Measurements from ENCODE around the gene CORO7.
A peak's percentile ranks its signal among the peaks of the same experiment; 100 is the strongest.

CORO7 gene

GRCh38 chr16:4437366-4437765 is 21.0 kb upstream of the CORO7 start:
- no peak overlapping the region for H3K4me3 ChIP-seq (replicated peaks in 1 of 2; ENCODE audit: low read depth in 2 of 2, low read length in 2 of 2)
- no peak for TF ChIP-seq CTCF (IDR thresholded peaks at IDR 0.05; ENCODE audit: low read depth, low read length)
- DNase-seq (ENCODE audit: low read depth in 2 of 2): no peak

GRCh38 chr16:4435337-4436067 is 19.1 kb upstream of the CORO7 start:
- H3K4me3 ChIP-seq (replicated peaks in 1 of 2; ENCODE audit: low read depth in 2 of 2, low read length in 2 of 2): no peak overlapping the region
- no peak for TF ChIP-seq CTCF (IDR thresholded peaks at IDR 0.05; ENCODE audit: low read depth, low read length)
- peak in 1 of 2 donors; percentile 28 for DNase-seq (ENCODE audit: low read depth in 2 of 2)

GRCh38 chr16:4433914-4434787 is 17.8 kb upstream of the CORO7 start:
- no peak for TF ChIP-seq CTCF (IDR thresholded peaks at IDR 0.05; ENCODE audit: low read depth, low read length)
- H3K4me3 ChIP-seq (replicated peaks in 1 of 2; ENCODE audit: low read depth in 2 of 2, low read length in 2 of 2): no peak overlapping the region
- no peak for DNase-seq (ENCODE audit: low read depth in 2 of 2)

GRCh38 chr16:4433228-4433627 is 16.8 kb upstream of the CORO7 start:
- no peak for TF ChIP-seq CTCF (IDR thresholded peaks at IDR 0.05; ENCODE audit: low read depth, low read length)
- DNase-seq (ENCODE audit: low read depth in 2 of 2): no peak
- no peak overlapping the region for H3K4me3 ChIP-seq (replicated peaks in 1 of 2; ENCODE audit: low read depth in 2 of 2, low read length in 2 of 2)

- no peak for TF ChIP-seq CTCF (IDR thresholded peaks at IDR 0.05; ENCODE audit: low read depth, low read length)
- no peak overlapping the region for H3K4me3 ChIP-seq (replicated peaks in 1 of 2; ENCODE audit: low read depth in 2 of 2, low read length in 2 of 2)
- DNase-seq (ENCODE audit: low read depth in 2 of 2): no peak
Measured at GRCh38 chr16:4431023-4431422, 14.6 kb upstream of the CORO7 start.

GRCh38 chr16:4428500-4428899 is 12.1 kb upstream of the CORO7 start:
- no peak for TF ChIP-seq CTCF (IDR thresholded peaks at IDR 0.05; ENCODE audit: low read depth, low read length)
- no peak for DNase-seq (ENCODE audit: low read depth in 2 of 2)

More at GRCh38 chr16:4428500-4428899, 12.1 kb upstream of the CORO7 start:
- no peak overlapping the region for H3K4me3 ChIP-seq (replicated peaks in 1 of 2; ENCODE audit: low read depth in 2 of 2, low read length in 2 of 2)

All from cardiac fibroblast (primary cell).